NCI-H2107 (cell line): ENCODE measurements around the gene MYO15A.

ENCODE experiments used
- DNase-seq: peaks from one replicate; lab custom pipeline; 2025; lab: John Stamatoyannopoulos, UW

Gene MYO15A

GRCh38 chr17:18102640-18103039, 5.9 kb upstream of the MYO15A start:
- no peak for DNase-seq

GRCh38 chr17:18105027-18105426, 3.5 kb upstream of the MYO15A start:
- DNase-seq = no peak

- no peak for DNase-seq
Observed at GRCh38 chr17:18105595-18105994, 3.0 kb upstream of the MYO15A start.

GRCh38 chr17:18106211-18106610, 2.3 kb upstream of the MYO15A start:
- no peak for DNase-seq

- DNase-seq = no peak
Observed at GRCh38 chr17:18107061-18107790, 1.3 kb upstream of the MYO15A start.

DNA sequence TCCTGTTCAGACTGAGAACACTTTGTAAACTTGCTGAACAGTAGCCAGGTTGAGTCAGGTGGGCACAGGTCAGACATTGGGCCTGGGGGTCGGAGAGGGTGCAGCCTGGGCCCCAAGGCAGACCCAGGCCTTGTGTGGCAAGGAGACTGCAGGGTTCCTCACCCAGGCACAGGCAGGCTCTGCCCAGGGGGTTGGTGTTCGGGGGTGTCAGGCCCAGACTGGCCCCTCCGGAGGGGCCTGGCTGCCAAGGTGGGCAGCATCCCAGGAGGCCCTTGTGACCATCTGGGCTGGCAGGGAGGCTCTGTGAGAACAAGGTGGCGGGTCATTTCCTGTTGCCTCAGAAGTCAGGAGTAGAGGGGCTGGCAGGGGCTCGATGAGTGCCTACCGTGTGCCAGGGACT, 585 bp upstream of the MYO15A start:
- DNase-seq = no peak

DNA sequence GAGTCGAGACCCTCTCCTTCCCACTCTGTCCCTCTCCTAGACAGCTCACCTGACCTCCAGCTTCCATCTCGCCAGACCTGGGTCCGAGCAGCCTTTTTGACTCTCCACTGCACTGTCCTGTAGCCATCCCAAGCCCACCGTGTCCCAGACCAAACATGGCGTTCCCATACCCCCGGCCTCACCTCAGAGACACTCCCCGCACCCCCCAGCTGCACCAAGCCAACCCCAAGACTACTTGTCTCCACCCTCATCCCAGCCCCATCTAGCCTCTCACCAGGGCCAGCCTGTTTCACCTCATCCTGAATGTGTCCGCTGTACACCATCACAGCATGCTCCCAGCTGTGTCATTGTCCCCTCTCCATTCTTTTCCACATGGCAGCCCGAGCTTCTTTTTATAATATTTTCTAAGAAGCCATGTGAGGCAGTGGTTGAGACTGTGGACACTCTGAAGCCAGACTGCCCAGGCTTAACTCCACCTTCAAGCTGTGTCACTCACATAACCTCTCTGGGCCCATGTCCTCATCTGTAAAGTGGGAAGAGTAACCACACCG, 1.5 kb downstream of the MYO15A start:
- DNase-seq = no peak

DNA sequence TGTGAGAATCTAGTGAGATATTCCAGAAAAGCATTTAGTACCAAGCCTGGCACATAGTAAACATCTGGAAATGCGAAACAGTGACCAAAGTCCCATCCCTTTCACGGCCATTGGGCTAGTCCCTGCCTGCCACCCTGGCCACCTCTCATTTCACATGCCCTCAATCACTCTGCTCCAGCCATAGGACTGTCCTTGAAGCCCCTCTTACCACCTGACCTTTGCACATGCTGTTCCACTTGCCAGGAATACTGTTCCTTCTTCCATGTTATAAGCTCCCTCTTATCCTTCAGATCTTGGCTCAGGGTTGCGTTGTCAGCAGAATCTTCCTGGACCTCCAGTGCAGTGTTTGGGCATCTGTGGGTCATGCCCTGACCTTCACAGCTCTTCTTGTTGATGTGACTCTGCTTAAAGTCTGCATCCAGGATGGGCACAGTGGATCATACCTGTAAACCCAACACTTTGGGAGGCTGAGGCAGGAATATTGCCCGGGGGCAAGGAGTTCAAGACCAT, 2.1 kb downstream of the MYO15A start:
- no peak for DNase-seq

DNA sequence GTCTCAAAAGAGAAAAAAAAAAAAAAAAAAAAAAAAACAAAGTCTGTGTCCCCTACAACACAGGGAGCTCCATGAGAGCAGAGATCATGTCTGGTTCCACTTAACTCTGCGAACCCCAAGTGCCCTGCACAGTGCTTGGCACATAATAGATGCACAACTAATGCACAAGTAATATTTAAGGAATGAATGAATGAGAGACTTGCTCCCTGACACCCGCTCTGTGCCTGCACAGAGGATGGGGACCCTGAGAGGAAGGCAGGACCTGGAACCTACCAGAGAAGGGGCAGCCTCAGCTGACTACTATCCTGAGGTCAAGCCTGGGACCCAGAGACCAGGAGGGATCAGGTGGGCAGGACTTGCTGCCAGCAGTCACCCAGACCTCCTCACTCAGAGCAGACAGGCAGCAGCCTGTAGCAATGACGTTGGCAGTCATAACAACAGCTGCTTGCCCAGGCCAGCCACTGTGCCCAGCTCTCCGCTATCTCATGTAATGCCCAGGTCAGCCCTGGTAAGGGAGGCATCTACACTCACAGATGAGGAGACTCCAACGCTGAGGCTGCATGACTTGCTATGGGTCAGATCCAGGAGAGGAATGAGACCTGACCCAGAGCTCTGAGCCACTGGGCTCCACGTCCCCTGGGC, 2.9 kb downstream of the MYO15A start:
- DNase-seq = no peak

DNA sequence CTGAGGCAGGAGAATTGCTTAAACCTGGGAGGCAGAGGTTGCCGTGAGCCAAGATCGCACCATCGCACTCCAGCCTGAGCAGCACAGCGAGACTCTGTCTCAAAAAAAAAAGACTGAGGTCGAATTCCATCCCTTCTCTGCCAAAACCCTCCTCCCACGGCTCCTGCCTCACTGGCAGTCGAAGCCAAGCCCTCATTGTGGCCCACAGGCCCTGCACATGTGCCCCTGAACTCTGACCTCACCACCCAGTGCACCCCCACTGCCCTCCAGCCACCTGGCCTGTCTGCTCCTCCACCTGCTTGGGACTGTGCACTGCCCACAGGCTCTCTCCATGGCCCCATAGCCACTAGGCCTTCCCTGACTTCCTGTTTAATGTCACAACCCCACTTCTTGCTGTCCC, 7.0 kb downstream of the MYO15A start:
- DNase-seq = no peak

DNA sequence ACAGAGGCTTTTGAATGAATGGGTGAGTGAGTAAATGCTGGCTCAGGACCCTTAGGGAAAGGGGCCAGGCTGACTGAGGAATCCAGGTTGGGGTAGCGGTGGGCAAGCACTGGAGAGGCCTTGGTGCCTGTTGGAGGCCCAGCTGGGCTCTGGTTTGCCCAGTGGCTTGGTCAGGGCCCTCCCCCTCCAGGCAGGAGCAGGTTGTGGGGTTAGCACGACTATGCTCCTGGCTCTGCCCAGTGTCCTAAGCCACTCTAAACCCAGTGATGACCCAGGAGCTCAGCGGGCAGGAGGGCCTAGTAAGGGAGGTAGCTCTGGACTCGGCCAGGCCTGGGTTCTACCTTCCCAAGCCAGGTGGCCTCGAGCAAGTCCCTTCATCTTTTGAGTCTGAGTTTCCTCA, 7.5 kb downstream of the MYO15A start:
- no peak for DNase-seq

GRCh38 chr17:18117533-18117932, 9.0 kb downstream of the MYO15A start:
- DNase-seq = no peak

GRCh38 chr17:18117982-18118975, 9.7 kb downstream of the MYO15A start:
- DNase-seq = peak; percentile 38

DNA sequence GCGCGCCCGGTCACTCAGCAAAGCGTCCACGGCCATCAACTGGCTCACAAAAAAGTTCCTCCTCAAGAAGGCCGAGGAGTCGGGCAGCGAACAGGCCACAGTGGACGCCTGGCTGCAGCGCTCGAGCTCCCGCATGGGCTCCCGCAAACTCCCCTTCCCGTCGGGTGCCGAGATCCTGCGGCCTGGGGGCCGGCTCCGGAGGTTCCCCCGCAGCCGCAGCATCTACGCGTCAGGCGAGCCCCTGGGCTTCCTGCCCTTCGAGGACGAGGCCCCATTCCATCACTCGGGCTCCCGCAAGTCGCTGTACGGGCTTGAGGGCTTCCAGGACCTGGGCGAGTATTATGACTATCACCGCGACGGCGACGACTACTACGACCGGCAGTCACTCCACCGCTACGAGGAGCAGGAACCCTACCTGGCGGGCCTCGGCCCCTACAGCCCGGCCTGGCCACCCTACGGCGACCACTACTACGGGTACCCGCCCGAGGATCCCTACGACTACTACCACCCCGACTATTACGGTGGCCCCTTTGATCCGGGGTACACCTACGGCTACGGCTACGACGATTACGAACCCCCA, 10.7 kb downstream of the MYO15A start:
- no peak for DNase-seq

GRCh38 chr17:18119938-18120337, 11.4 kb downstream of the MYO15A start:
- no peak for DNase-seq

- no peak for DNase-seq
Observed at GRCh38 chr17:18120461-18121017, 12.0 kb downstream of the MYO15A start.

GRCh38 chr17:18121144-18121910, 12.8 kb downstream of the MYO15A start:
- DNase-seq = no peak

DNA sequence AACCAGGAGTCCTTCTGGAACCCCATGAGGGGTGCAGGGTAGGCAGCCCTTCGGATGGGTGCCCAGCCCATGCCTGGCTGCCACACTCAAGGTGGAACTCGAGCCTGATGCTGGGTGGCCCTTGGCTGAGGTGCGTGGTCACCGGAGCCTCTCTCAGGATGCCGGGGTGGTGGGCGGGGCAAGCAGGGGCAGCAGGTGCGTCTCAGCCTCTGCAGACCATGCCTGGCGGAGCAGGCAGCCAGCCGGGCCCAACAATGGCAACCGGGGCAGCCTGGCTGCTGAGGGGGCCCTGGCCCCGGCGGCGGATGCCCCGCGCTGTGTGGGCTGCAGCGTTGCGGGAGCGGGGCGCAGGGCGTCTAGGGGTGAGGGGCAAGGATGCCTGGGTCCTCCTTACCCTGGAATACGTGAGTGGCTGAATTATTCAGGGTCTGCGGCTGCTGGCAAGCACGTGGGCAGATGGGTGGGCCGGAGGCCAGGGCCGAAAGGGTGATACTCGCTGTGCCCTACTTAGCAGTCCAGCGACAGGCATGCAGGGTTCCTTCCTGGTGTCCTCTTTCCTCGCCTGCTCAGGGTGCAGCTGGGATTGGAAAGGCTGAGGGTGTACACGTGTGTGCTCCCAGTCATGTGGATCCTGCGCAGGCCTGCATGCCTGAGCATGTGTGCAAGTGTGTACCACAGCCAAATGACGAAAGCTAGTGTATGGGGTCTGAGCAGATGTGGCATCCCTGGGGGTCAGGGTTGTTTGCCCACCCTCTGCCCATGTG, 14.6 kb downstream of the MYO15A start:
- no peak for DNase-seq

DNA sequence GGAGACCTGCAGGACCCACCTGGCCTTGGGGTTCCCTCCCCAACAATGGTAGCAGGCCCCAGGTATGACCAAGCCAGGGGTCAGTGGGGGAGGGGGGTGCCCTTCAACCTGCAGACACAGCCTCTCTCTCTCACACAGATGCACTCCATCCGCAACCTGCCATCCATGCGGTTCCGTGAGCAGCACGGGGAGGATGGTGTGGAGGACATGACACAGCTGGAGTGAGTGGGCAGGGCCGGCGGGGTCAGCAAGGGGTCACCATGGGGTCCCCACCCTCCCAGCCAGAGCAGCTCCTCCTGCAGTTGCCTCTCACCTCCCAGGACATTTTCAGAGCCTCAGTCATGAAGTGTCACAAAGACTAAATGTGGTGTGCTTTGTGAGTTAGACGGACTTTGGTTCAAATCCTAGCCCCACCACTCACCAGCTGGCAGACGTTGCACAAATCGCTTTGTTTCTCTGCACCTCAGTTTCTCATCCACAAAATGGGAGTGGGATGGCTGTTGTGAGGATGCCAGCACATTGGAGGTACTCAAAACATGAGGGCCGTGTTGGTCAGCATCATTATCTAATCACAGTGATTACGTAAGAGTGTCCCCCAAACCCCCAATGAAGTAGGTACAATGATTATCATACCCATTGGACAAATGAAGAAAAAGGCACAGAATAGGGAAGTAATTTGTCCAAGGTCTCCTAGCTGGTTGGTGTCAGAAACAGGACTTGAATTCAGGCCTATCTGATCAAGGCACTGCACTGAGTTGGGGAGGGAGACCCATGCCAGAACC, 16.0 kb downstream of the MYO15A start:
- DNase-seq = no peak
